ENCODE results near the gene STPG3.

The STPG3 gene

GRCh38 chr9:137212520-137212919, 38.6 kb upstream of the STPG3 start:
- no peak for TF ChIP-seq FOXP2 (optimal IDR thresholded peaks at IDR 0.05; ENCODE audit: borderline replicate concordance, extremely low read depth, extremely low read length, insufficient read depth)

GRCh38 chr9:137213160-137214060, 37.7 kb upstream of the STPG3 start:
- no peak for TF ChIP-seq REST (IDR thresholded peaks at IDR 0.05; ENCODE audit: insufficient read depth in 1 of 2, low read depth in 2 of 2, low read length in 2 of 2)
- no peak for TF ChIP-seq POLR2AphosphoS5 (IDR thresholded peaks at IDR 0.05; ENCODE audit: low read depth, low read length)
- no peak for TF ChIP-seq TAF1 (IDR thresholded peaks at IDR 0.05; ENCODE audit: borderline replicate concordance, insufficient read depth, low read length)
- TF ChIP-seq SIN3A (IDR thresholded peaks at IDR 0.05; ENCODE audit: borderline replicate concordance, insufficient read depth, low read length), result no peak
- TF ChIP-seq FOXP2 (optimal IDR thresholded peaks at IDR 0.05; ENCODE audit: borderline replicate concordance, extremely low read depth, extremely low read length, insufficient read depth), result no peak

GRCh38 chr9:137214620-137215019, 36.5 kb upstream of the STPG3 start:
- no peak for TF ChIP-seq FOXP2 (optimal IDR thresholded peaks at IDR 0.05; ENCODE audit: borderline replicate concordance, extremely low read depth, extremely low read length, insufficient read depth)
- TF ChIP-seq REST (IDR thresholded peaks at IDR 0.05; ENCODE audit: insufficient read depth in 1 of 2, low read depth in 2 of 2, low read length in 2 of 2), result no peak
- TF ChIP-seq POLR2AphosphoS5 (IDR thresholded peaks at IDR 0.05; ENCODE audit: low read depth, low read length), result no peak
- TF ChIP-seq SIN3A (IDR thresholded peaks at IDR 0.05; ENCODE audit: borderline replicate concordance, insufficient read depth, low read length), result no peak
- no peak for TF ChIP-seq TAF1 (IDR thresholded peaks at IDR 0.05; ENCODE audit: borderline replicate concordance, insufficient read depth, low read length)

GRCh38 chr9:137215196-137215986, 35.7 kb upstream of the STPG3 start:
- TF ChIP-seq SIN3A (IDR thresholded peaks at IDR 0.05; ENCODE audit: borderline replicate concordance, insufficient read depth, low read length), result no peak
- no peak for TF ChIP-seq FOXP2 (optimal IDR thresholded peaks at IDR 0.05; ENCODE audit: borderline replicate concordance, extremely low read depth, extremely low read length, insufficient read depth)

GRCh38 chr9:137216188-137216965, 34.7 kb upstream of the STPG3 start:
- TF ChIP-seq REST (IDR thresholded peaks at IDR 0.05; ENCODE audit: insufficient read depth in 1 of 2, low read depth in 2 of 2, low read length in 2 of 2) (no peak), POLR2AphosphoS5 (IDR thresholded peaks at IDR 0.05; ENCODE audit: low read depth, low read length) (no peak), TAF1 (IDR thresholded peaks at IDR 0.05; ENCODE audit: borderline replicate concordance, insufficient read depth, low read length) (no peak), SIN3A (IDR thresholded peaks at IDR 0.05; ENCODE audit: borderline replicate concordance, insufficient read depth, low read length) (no peak), FOXP2 (optimal IDR thresholded peaks at IDR 0.05; ENCODE audit: borderline replicate concordance, extremely low read depth, extremely low read length, insufficient read depth) (no peak)

Measured in PFSK-1 (cell line).